Adrenal gland (tissue), 12 donors: ENCODE results near the gene KLHL34. TPM values are rescaled to one million over a fixed set of nuclear protein-coding genes. Genes with fewer than 3 reads are reported as not detected.

Source experiments
- DNase-seq, 7 donors: peaks; one replicate each; pipeline ENCODE4 v3.0.0-alpha.2; 2019 to 2020
- H3K27ac ChIP-seq, 5 donors: fragments of 200-600 bp; sonication (generic) in 4 of 5; 1 replicate in 3 of 5; 2 replicates in 2 of 5; pipeline versions ENCODE4 v1.5.1 to v1.8.0; 2016 to 2020; ENCODE audit warnings: mild to moderate bottlenecking in 1 of 5
- H3K27me3 ChIP-seq: fragments of 200-600 bp; 2 replicates; pipeline ENCODE4 v1.8.0; 2021
- H3K36me3 ChIP-seq, 2 donors: fragments of 200-600 bp; replicated peaks in 1 of 2; 1 replicate in 1 of 2; 2 replicates in 1 of 2; pipeline versions ENCODE4 v1.5.1 to v1.8.0; 2018 to 2022
- H3K4me1 ChIP-seq, 2 donors: fragments of 200-600 bp; replicated peaks in 1 of 2; 1 replicate in 1 of 2; 2 replicates in 1 of 2; pipeline versions ENCODE4 v1.5.1 to v1.8.0; 2018 to 2021
- H3K4me3 ChIP-seq, 4 donors: fragments of 200-600 bp; sonication (generic) in 3 of 4; one replicate each; pipeline ENCODE4 v1.5.1; 2016 to 2018
- H3K9me3 ChIP-seq, 3 donors: fragments of 200-600 bp; sonication (generic) in 1 of 3; replicated peaks in 1 of 3; 1 replicate in 2 of 3; 2 replicates in 1 of 3; pipeline versions ENCODE4 v1.5.1 to v1.8.0; 2016 to 2021
- CTCF ChIP-seq, 6 experiments: fragments of 450-650 bp in 4 of 6; fragments of 200-600 bp in 2 of 6; sonication (generic) in 1 of 6; IDR thresholded peaks; 1 replicate in 5 of 6; 2 replicates in 1 of 6; pipeline versions ENCODE4 v1.5.1 to v1.8.0; 2016 to 2021; ENCODE audit warnings: antibody characterized with exemption in 6 of 6, mild to moderate bottlenecking in 2 of 6, moderate library complexity in 1 of 6
- POLR2A ChIP-seq, 2 donors: fragments of 450-650 bp; IDR thresholded peaks; one replicate each; pipeline ENCODE4 v1.6.1; 2017; ENCODE audit warnings: antibody characterized with exemption in 2 of 2, mild to moderate bottlenecking in 2 of 2, moderate library complexity in 1 of 2
- WGBS, 4 donors: extraction: QIAGEN DNeasy Blood & Tissue Kit in 2 of 4; methylation state at CpG; one replicate each; pipeline versions ENCODE4 v1.1.5 to v1.1.7; 2013 to 2017; 5-methylcytosine and 5-hydroxymethylcytosine counted together
- intact Hi-C, 2 donors: fragments of 100-400 bp; cut with DNase I; formaldehyde crosslinking; loops; one replicate each; pipeline versions ENCODE4 v1.14.1 to v1.15.0; 2022 to 2023
- polyA plus RNA-seq, 3 donors: library from polyadenylated mRNA; stranded (reverse); fragments of 200-250 nt in 2 of 3; fragments of 350-450 nt in 1 of 3; fragmentation: Illumina TruSeq in 1 of 3; extraction: RNeasy Lipid Tissue Mini Kit (QIAGEN cat#74804) in 1 of 3; gene quantifications; one replicate each; pipeline ENCODE4 v1.2.3, GENCODE V29; 2013 to 2014
- total RNA-seq, 9 donors: library from RNA; depleted of rRNA in 4 of 9; stranded (reverse); fragments of >200 nt in 4 of 9; fragments of 120-200 nt in 1 of 9; fragmentation: NEBNext Ultra II Directional in 1 of 9; extraction: Animal tissue kit (Norgen Biotek cat#: 25700) in 1 of 9; gene quantifications; one replicate each; pipeline versions ENCODE4 v1.1.0 to v1.2.4, GENCODE V29; 2013 to 2023
- donor health status: healthy with polysubstance abuse.
- donor health status: Bipolar disorder and iron deficiency.
- donor health status: DM: yes; HTN: yes; CAD: no.
- donor health status: DM: no; HTN: no; CAD: no.
- donor health status: DM: no; HTN: no; CAD: no.
- donor health status: DM: yes; HTN: yes; CAD: no.

The KLHL34 gene
- total and polyA plus RNA-seq, 12 donors = under 0.01 to 0.47 (median 0.04) TPM; not detected in 6

- no peak for DNase-seq
- H3K4me3 ChIP-seq = no peak overlapping the region
- 79 to 85% (median 83%) methylated on average over 2 of the region's 2 CpGs for WGBS, 4 donors
- no peak for TF ChIP-seq POLR2A (IDR thresholded peaks at IDR 0.05)
- TF ChIP-seq CTCF (IDR thresholded peaks at IDR 0.05) = no peak
- peaks cover 30% of the 10 kb centered on the region for H3K27me3 ChIP-seq
- H3K4me1 ChIP-seq = no peaks in the 10 kb centered on the region
- no peaks in the 10 kb centered on the region for H3K36me3 ChIP-seq
- no peak overlapping the region for H3K27ac ChIP-seq
- H3K9me3 ChIP-seq = no peaks in the 10 kb centered on the region
- intact Hi-C loops = no loop called here
These were observed 2.0 kb upstream of the KLHL34 start for GRCh38 chrX:21660156-21660555.

GRCh38 chrX:21659320-21659719 lies 1.2 kb upstream of the KLHL34 start:
- Histone ChIP-seq H3K9me3 (no peaks in the 10 kb centered on the region), H3K4me1 (no peaks in the 10 kb centered on the region), H3K4me3 (no peak overlapping the region), H3K36me3 (no peaks in the 10 kb centered on the region), H3K27me3 (peaks cover 30% of the 10 kb centered on the region), H3K27ac (no peak overlapping the region)
- DNase-seq = no peak
- TF ChIP-seq POLR2A (IDR thresholded peaks at IDR 0.05) (no peak), CTCF (IDR thresholded peaks at IDR 0.05) (no peak)
- 60 to 78% (median 74%) methylated on average over 3 of the region's 3 CpGs for WGBS, 4 donors
- intact Hi-C loops = no loop called here

GRCh38 chrX:21658746-21659145 lies 616 bp upstream of the KLHL34 start:
- 52 to 61% (median 59%) methylated on average over 6 to 23 of the region's 23 CpGs for WGBS, 4 donors

GRCh38 chrX:21657318-21658151 lies 595 bp downstream of the KLHL34 start:
- Histone ChIP-seq H3K4me1 (no peaks in the 10 kb centered on the region), H3K36me3 (no peaks in the 10 kb centered on the region), H3K9me3 (no peaks in the 10 kb centered on the region), H3K27ac (no peak overlapping the region), H3K4me3 (no peak overlapping the region), H3K27me3 (peaks cover 30% of the 10 kb centered on the region)
- DNase-seq = no peak
- intact Hi-C loops = no loop called here
- WGBS, 4 donors = 63 to 75% (median 69%) methylated on average over 4 to 57 of the region's 57 CpGs
- TF ChIP-seq CTCF (IDR thresholded peaks at IDR 0.05) (no peak), POLR2A (IDR thresholded peaks at IDR 0.05) (no peak)

More at GRCh38 chrX:21658746-21659145, 616 bp upstream of the KLHL34 start:
- TF ChIP-seq CTCF (IDR thresholded peaks at IDR 0.05) (no peak), POLR2A (IDR thresholded peaks at IDR 0.05) (no peak)
- intact Hi-C loops = no loop called here
- H3K4me3 ChIP-seq = no peak overlapping the region
- no peak for DNase-seq
- H3K36me3 ChIP-seq = no peaks in the 10 kb centered on the region
- H3K9me3 ChIP-seq = no peaks in the 10 kb centered on the region
- peaks cover 30% of the 10 kb centered on the region for H3K27me3 ChIP-seq
- H3K4me1 ChIP-seq = no peaks in the 10 kb centered on the region
- H3K27ac ChIP-seq = no peak overlapping the region
